GM10248 (cell line): ENCODE data around the gene DCDC2C.

Experiments
- CTCF ChIA-PET: fragments of 300-600 bp; sonication (Branson Sonifier 250); formaldehyde crosslinking; extraction: SDS; loops from one replicate; lab custom pipeline; 2021; ENCODE audit warnings: antibody characterized with exemption; lab: Yijun Ruan, JAX
- POLR2A ChIA-PET: fragments of 350-650 bp; sonication (Branson Sonifier 250); formaldehyde crosslinking; extraction: SDS; loops from one replicate; lab custom pipeline; 2020; ENCODE audit warnings: antibody characterized with exemption; lab: Yijun Ruan, JAX
- DNase-seq: peaks from one replicate; pipeline ENCODE4 v3.0.0; 2012; ENCODE audit errors: extremely low spot score
- CTCF ChIP-seq: IDR thresholded peaks from 2 replicates; pipeline ENCODE4 v1.5.1; 2012; ENCODE audit warnings: mild to moderate bottlenecking, low read depth; ENCODE audit errors: extremely low read depth, missing control alignments, control extremely low read depth

Gene DCDC2C

GRCh38 chr2:3776311-3776710, 72.9 kb downstream of the DCDC2C start:
- TF ChIP-seq CTCF, result no peak
- CTCF ChIA-PET, result no interaction called here
- DNase-seq, result no peak
- POLR2A ChIA-PET, result no interaction called here

GRCh38 chr2:3777966-3778365, 74.6 kb downstream of the DCDC2C start:
- TF ChIP-seq CTCF, result no peak
- POLR2A ChIA-PET, result no interaction called here

GRCh38 chr2:3778851-3779495, 75.6 kb downstream of the DCDC2C start:
- DNase-seq, result no peak
- ChIA-PET POLR2A (interaction anchor here (0.6 kb wide), 1 partner anchor 144 kb away, joined by 7 read pairs; no protein-coding TSS in a partner anchor), CTCF (interaction anchor here (2.2 to 3.3 kb wide), 2 partner anchors 10 to 50 kb away, joined by 10 to 25 read pairs; no protein-coding TSS in a partner anchor)
- no peak for TF ChIP-seq CTCF

More at GRCh38 chr2:3777966-3778365, 74.6 kb downstream of the DCDC2C start:
- CTCF ChIA-PET, result no interaction called here
- DNase-seq, result no peak

GRCh38 chr2:3779496-3780049, 76.2 kb downstream of the DCDC2C start:
- POLR2A ChIA-PET, result interaction anchor here (0.6 kb wide), 1 partner anchor 144 kb away, joined by 7 read pairs; no protein-coding TSS in a partner anchor
- CTCF ChIA-PET, result interaction anchor here (1.6 to 3.3 kb wide), 4 partner anchors 10 to 50 kb away, joined by 3 to 25 read pairs (median 7); no protein-coding TSS in a partner anchor
- no peak for DNase-seq
- no peak for TF ChIP-seq CTCF

GRCh38 chr2:3780477-3781402, 77.4 kb downstream of the DCDC2C start:
- TF ChIP-seq CTCF, result peak; percentile 58
- ChIA-PET POLR2A (no interaction called here), CTCF (interaction anchor here (0.6 to 3.3 kb wide), 16 partner anchors 9 to 385 kb away, joined by 3 to 25 read pairs (median 3); no protein-coding TSS in a partner anchor)
- DNase-seq, result peak; percentile 80

GRCh38 chr2:3784731-3785130, 81.4 kb downstream of the DCDC2C start:
- no peak for DNase-seq
- ChIA-PET CTCF (no interaction called here), POLR2A (no interaction called here)
- TF ChIP-seq CTCF, result no peak
